ENCODE measurements around the gene COMMD2. TPM values are rescaled to one million over a fixed set of nuclear protein-coding genes. Genes with fewer than 3 reads are reported as not detected.

The COMMD2 gene
- total RNA-seq, 6 experiments from 2014 or later, result 27.0 to 32.8 (median 31.5) TPM

DNA sequence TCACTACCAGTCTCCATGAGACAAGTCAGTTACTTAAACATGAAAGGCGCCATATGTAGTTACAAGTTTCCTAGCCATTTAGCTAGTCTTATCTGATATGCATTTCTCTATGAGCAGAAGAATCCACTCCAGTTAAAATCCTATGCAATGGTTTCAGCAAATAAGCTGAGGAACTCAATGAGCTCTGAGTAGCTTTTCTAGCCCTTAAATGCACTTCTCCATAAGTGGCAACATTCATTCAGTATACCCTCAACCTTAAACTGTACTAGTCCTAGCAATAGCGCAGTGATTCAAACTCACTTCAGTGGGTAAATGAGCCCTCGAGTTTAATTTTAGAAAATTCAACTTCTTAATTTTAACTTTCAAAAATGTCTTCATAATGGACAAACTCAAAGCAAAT is 7.7 kb downstream of the COMMD2 start:
- no peak for TF ChIP-seq CTCF (IDR thresholded peaks at IDR 0.05)
- Mint-ChIP-seq H3K36me3 (ENCODE audit: low read depth) (peaks cover 59% of the 10 kb centered on the region), H3K4me1 (ENCODE audit: low read depth) (no peaks in the 10 kb centered on the region), H3K27ac (no peak overlapping the region), H3K9me3 (no peaks in the 10 kb centered on the region), H3K27me3 (ENCODE audit: insufficient read depth) (no peaks in the 10 kb centered on the region), H3K4me3 (no peak overlapping the region)
- DNase-seq, result no peak

- peaks cover 55% of the 10 kb centered on the region for H3K36me3 Mint-ChIP-seq (ENCODE audit: low read depth)
- no peak overlapping the region for H3K27ac Mint-ChIP-seq
- no peak for TF ChIP-seq CTCF (IDR thresholded peaks at IDR 0.05)
- no peaks in the 10 kb centered on the region for H3K4me1 Mint-ChIP-seq (ENCODE audit: low read depth)
- H3K9me3 Mint-ChIP-seq, result no peaks in the 10 kb centered on the region
- no peaks in the 10 kb centered on the region for H3K27me3 Mint-ChIP-seq (ENCODE audit: insufficient read depth)
- no peak for DNase-seq
- H3K4me3 Mint-ChIP-seq, result no peak overlapping the region
Measured at GRCh38 chr3:149744151-149744550, 8.1 kb downstream of the COMMD2 start.

DNA sequence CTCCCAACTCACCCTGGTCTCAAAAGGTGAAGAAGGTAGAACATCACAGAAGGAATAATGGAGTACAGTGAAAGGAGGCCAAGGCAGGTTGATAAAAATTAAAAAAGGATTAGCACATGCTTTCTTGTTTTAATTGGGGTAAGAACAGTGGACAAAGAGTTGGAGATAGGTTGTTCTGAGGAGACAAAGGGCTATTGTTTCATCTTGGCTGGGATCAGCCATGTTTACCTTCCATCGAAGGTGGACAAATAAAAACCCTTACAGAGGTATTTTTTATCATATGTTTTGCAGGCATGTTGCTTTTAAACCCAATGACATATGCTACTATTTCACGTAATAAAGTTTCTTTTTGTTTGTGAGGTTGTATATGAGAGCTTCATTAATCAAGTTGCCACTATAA is 12.9 kb downstream of the COMMD2 start:
- H3K27me3 Mint-ChIP-seq (ENCODE audit: insufficient read depth), result no peaks in the 10 kb centered on the region
- no peak overlapping the region for H3K4me3 Mint-ChIP-seq
- TF ChIP-seq CTCF (IDR thresholded peaks at IDR 0.05), result no peak
- H3K36me3 Mint-ChIP-seq (ENCODE audit: low read depth), result peaks cover 16% of the 10 kb centered on the region; the same call in 1 of the 2 replicates
- no peaks in the 10 kb centered on the region for H3K9me3 Mint-ChIP-seq
- peaks cover 16% of the 10 kb centered on the region for H3K4me1 Mint-ChIP-seq (ENCODE audit: low read depth)
- DNase-seq, result no peak
- no peak overlapping the region for H3K27ac Mint-ChIP-seq

DNA sequence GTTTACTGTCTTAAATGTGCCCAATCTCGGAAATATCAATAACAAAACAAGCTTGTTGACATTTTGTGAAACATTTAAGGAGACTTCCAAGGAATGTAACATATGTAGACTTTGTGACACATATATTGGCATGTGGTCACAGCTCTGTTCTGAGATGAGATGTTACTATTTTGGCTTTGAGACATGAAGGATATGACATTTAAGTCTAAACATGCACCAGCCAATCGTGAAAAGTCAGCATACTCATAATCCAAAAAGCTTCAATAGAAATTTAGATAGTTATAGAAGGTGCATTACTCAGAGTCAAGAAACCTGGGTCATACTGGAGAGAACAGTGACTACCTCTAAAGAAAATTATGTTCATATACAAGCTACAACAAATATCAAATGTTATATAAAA is 13.4 kb downstream of the COMMD2 start:
- H3K36me3 Mint-ChIP-seq (ENCODE audit: low read depth), result peaks cover 16% of the 10 kb centered on the region; the same call in 1 of the 2 replicates
- DNase-seq, result no peak
- H3K27me3 Mint-ChIP-seq (ENCODE audit: insufficient read depth), result no peaks in the 10 kb centered on the region
- H3K9me3 Mint-ChIP-seq, result no peaks in the 10 kb centered on the region
- H3K27ac Mint-ChIP-seq, result no peak overlapping the region
- peaks cover 16% of the 10 kb centered on the region for H3K4me1 Mint-ChIP-seq (ENCODE audit: low read depth)
- no peak overlapping the region for H3K4me3 Mint-ChIP-seq
- no peak for TF ChIP-seq CTCF (IDR thresholded peaks at IDR 0.05)

DNA sequence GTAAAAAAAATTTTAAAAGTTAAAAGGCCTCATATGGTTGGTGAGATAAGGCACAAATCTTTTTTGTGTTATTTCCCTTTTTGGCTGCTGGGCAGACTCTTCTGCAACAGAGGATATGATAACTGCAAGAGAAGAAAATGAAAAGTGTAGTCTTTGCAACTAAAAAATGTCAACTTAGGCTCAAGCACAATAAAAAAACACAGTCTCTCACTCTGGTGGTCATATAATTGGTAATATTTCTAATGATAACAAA is 15.4 kb downstream of the COMMD2 start:
- TF ChIP-seq CTCF (IDR thresholded peaks at IDR 0.05), result no peak
- no peak for DNase-seq
- 0 out of 2 replicates have a peak overlapping the region, but pooled peaks have one; percentile 61 for H3K27ac Mint-ChIP-seq
- peaks cover 16% of the 10 kb centered on the region for H3K4me1 Mint-ChIP-seq (ENCODE audit: low read depth)
- no peaks in the 10 kb centered on the region for H3K9me3 Mint-ChIP-seq
- H3K36me3 Mint-ChIP-seq (ENCODE audit: low read depth), result peaks cover 11% of the 10 kb centered on the region; the same call in 1 of the 2 replicates
- H3K27me3 Mint-ChIP-seq (ENCODE audit: insufficient read depth), result no peaks in the 10 kb centered on the region
- H3K4me3 Mint-ChIP-seq, result no peak overlapping the region
